Measurements from ENCODE around the gene TNFRSF11A. TPM values are rescaled to one million over a fixed set of nuclear protein-coding genes. Genes with fewer than 3 reads are reported as not detected.

TNFRSF11A gene
- total RNA-seq, 1 experiment from 2014 or later, result 0.16 TPM

DNA sequence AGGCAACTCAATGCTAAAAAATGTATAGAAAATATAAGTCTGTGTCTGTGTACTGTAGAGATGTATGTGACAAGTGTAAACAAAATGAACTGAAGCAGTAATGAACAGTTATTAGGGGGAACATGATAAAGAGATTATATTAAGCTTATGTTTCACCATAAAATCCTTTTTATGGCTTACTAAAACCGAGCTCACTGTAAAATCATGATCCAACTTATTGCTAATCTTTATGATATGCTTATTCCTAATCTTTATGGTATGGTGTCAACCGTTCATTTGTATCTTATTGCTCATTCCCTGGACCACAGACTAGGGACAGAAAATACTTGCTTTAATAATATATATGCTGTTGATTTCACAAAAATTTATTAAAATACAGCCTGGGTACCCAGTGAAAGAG lies 62.1 kb downstream of the TNFRSF11A start:
- no peaks in the 10 kb centered on the region for H3K27me3 Mint-ChIP-seq (ENCODE audit: insufficient read depth, unreplicated experiment)
- BruUV-seq (replicated peaks), result no TSS peak

DNA sequence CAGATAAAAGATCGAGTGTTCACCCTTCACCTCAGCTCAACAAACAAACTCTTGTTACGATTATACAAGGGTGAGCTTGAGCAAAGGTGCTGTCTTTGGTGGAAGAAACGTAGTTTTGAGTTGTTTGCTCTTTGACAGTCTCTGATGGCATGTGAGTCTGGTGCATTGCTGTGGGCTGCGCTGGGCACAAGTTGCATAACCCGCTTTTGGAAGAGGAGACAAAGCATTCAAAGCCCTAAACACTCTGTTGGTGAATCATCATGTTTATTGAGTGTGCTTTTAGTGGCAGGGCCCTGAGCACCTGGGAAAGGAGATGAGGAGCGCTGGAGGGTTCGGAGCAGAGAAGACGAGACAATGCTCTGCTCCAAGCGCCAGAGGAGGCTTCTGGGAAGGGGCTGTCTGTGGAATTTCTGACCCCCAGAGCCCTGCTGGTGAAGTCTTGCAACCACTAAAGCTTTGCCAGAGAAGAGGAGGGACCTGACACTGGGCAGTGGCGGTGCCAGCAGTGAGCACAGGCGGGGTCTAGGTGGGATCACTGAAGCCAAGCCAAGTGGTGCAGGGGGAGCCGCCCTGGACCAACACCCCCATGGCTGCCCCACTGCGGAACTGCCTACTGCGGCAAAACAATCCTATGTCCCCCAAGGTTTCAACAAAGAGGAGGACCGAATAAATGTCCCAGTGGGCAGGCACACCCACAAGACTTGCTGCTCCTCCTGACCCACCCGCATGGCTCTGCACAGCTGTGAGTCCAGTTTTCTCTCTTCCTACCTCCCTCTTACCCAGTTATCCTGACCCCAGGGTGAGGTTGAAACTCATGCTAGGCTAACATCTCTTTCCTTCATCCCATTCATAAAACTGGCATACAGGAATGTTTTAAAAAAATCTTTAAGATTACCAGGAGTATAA lies 64.0 kb downstream of the TNFRSF11A start:
- H3K4me1 Mint-ChIP-seq (ENCODE audit: low read depth, unreplicated experiment), result no peaks in the 10 kb centered on the region
- Histone ChIP-seq H3K9me3 (no peaks in the 10 kb centered on the region), H3K4me3 (ENCODE audit: low read depth, low read length) (no peak overlapping the region), H3K36me3 (ENCODE audit: control insufficient read depth, insufficient read depth, low read length) (no peaks in the 10 kb centered on the region), H3K4me1 (no peaks in the 10 kb centered on the region), H3K27me3 (replicated peaks; ENCODE audit: control insufficient read depth, insufficient read depth, low read length) (no peaks in the 10 kb centered on the region)
- peak in 1 of 2 experiments; percentile 1 for DNase-seq
- TF ChIP-seq, protein P1, sequence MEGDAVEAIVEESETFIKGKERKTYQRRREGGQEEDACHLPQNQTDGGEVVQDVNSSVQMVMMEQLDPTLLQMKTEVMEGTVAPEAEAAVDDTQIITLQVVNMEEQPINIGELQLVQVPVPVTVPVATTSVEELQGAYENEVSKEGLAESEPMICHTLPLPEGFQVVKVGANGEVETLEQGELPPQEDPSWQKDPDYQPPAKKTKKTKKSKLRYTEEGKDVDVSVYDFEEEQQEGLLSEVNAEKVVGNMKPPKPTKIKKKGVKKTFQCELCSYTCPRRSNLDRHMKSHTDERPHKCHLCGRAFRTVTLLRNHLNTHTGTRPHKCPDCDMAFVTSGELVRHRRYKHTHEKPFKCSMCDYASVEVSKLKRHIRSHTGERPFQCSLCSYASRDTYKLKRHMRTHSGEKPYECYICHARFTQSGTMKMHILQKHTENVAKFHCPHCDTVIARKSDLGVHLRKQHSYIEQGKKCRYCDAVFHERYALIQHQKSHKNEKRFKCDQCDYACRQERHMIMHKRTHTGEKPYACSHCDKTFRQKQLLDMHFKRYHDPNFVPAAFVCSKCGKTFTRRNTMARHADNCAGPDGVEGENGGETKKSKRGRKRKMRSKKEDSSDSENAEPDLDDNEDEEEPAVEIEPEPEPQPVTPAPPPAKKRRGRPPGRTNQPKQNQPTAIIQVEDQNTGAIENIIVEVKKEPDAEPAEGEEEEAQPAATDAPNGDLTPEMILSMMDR (IDR thresholded peaks at IDR 0.05; ENCODE audit: insufficient read depth in 1 of 2, low read depth in 1 of 2, low read length in 1 of 2, severe bottlenecking in 1 of 2, unreplicated experiment in 1 of 2), result no peak
- CTCF ChIA-PET, result no interaction called here
- no peaks in the 10 kb centered on the region for H3K27me3 Mint-ChIP-seq (ENCODE audit: insufficient read depth, unreplicated experiment)
- no peaks in the 10 kb centered on the region for H3K36me3 Mint-ChIP-seq (ENCODE audit: insufficient read depth, unreplicated experiment)
- H3K4me3 Mint-ChIP-seq (ENCODE audit: unreplicated experiment), result no peak overlapping the region
- BruUV-seq (replicated peaks), result no TSS peak
- peaks cover 9% of the 10 kb centered on the region for H3K9me3 Mint-ChIP-seq (ENCODE audit: unreplicated experiment)
- H3K27ac Mint-ChIP-seq (ENCODE audit: unreplicated experiment), result no peak overlapping the region
- intact Hi-C loops (cut with micrococcal nuclease; ENCODE audit: unreplicated experiment), result no loop called here
- POLR2A ChIA-PET, result no interaction called here

More for the DNA sequence above, 62.1 kb downstream of the TNFRSF11A start:
- DNase-seq, result no peak
- Mint-ChIP-seq H3K36me3 (ENCODE audit: insufficient read depth, unreplicated experiment) (no peaks in the 10 kb centered on the region), H3K9me3 (ENCODE audit: unreplicated experiment) (peaks cover 9% of the 10 kb centered on the region), H3K27ac (ENCODE audit: unreplicated experiment) (no peak overlapping the region), H3K4me1 (ENCODE audit: low read depth, unreplicated experiment) (no peaks in the 10 kb centered on the region), H3K4me3 (ENCODE audit: unreplicated experiment) (no peak overlapping the region)
- Histone ChIP-seq H3K36me3 (ENCODE audit: control insufficient read depth, insufficient read depth, low read length) (no peaks in the 10 kb centered on the region), H3K4me1 (no peaks in the 10 kb centered on the region), H3K9me3 (no peaks in the 10 kb centered on the region), H3K4me3 (ENCODE audit: low read depth, low read length) (no peak overlapping the region), H3K27me3 (replicated peaks; ENCODE audit: control insufficient read depth, insufficient read depth, low read length) (no peaks in the 10 kb centered on the region)
- intact Hi-C loops (cut with micrococcal nuclease; ENCODE audit: unreplicated experiment), result no loop called here
- ChIA-PET CTCF (no interaction called here), POLR2A (no interaction called here)
- TF ChIP-seq, protein P1 (IDR thresholded peaks at IDR 0.05; ENCODE audit: insufficient read depth in 1 of 2, low read depth in 1 of 2, low read length in 1 of 2, severe bottlenecking in 1 of 2, unreplicated experiment in 1 of 2), result no peak

DNA sequence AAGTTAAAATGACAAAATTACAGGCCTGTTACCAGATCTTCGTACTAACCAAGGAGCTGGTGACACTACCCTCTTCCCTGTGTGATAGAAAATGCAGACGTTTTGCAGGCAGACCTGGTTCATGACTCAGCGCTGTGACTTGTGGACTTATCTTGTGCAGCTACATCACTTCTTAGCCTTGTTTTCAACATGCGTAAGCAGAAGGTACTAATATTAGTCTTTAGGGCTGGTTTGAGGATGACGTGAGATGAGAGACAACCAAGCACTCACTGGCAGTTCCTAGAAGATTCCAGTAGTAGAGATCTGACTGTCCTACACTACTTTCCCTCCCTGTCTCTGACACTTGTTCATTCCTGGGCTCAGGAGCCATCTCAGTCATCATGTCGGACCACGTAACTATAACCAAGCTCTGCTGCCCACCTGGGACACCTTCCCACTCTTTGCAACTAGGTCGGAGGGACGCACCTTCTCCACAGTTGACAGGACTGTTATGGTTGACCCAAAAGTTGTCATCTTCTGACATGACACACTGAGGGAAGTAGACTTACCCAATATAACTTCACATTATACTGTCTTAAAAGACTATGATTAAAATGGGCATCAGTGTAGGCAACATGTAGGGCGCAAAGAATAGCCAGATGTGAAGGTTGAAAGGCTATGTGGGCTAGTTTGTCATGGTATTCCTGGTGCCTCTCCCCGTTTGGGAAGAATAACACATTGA lies 64.8 kb downstream of the TNFRSF11A start:
- Histone ChIP-seq H3K4me3 (ENCODE audit: low read depth, low read length) (no peak overlapping the region), H3K27me3 (replicated peaks; ENCODE audit: control insufficient read depth, insufficient read depth, low read length) (no peaks in the 10 kb centered on the region), H3K36me3 (ENCODE audit: control insufficient read depth, insufficient read depth, low read length) (no peaks in the 10 kb centered on the region), H3K4me1 (no peaks in the 10 kb centered on the region), H3K9me3 (no peaks in the 10 kb centered on the region)
- Mint-ChIP-seq H3K4me1 (ENCODE audit: low read depth, unreplicated experiment) (no peaks in the 10 kb centered on the region), H3K27me3 (ENCODE audit: insufficient read depth, unreplicated experiment) (no peaks in the 10 kb centered on the region), H3K4me3 (ENCODE audit: unreplicated experiment) (no peak overlapping the region), H3K36me3 (ENCODE audit: insufficient read depth, unreplicated experiment) (no peaks in the 10 kb centered on the region), H3K9me3 (ENCODE audit: unreplicated experiment) (peaks cover 9% of the 10 kb centered on the region), H3K27ac (ENCODE audit: unreplicated experiment) (no peak overlapping the region)
- intact Hi-C loops (cut with micrococcal nuclease; ENCODE audit: unreplicated experiment), result no loop called here
- TF ChIP-seq, protein P1 (IDR thresholded peaks at IDR 0.05; ENCODE audit: insufficient read depth in 1 of 2, low read depth in 1 of 2, low read length in 1 of 2, severe bottlenecking in 1 of 2, unreplicated experiment in 1 of 2), result no peak
- ChIA-PET CTCF (no interaction called here), POLR2A (no interaction called here)
- BruUV-seq (replicated peaks), result no TSS peak
- no peak for DNase-seq
